Suprapubic skin (tissue), 3 donors: ENCODE measurements around the gene FAM131A.

Experiments
- CTCF ChIP-seq, 2 donors: fragments of 200-600 bp in 1 of 2; fragments of 450-650 bp in 1 of 2; sonication (generic) in 1 of 2; IDR thresholded peaks; one replicate each; pipeline ENCODE4 v1.5.1; 2016 to 2019; ENCODE audit warnings: antibody characterized with exemption in 2 of 2, mild to moderate bottlenecking in 1 of 2, moderate library complexity in 1 of 2
- EP300 ChIP-seq: sonication (generic); formaldehyde crosslinking; IDR thresholded peaks from one replicate; pipeline ENCODE4 v1.6.1; 2017; ENCODE audit warnings: antibody characterized with exemption

GRCh38 chr3:184333700-184334099 lies 3.7 kb upstream of the FAM131A start:
- no peak for TF ChIP-seq CTCF (IDR thresholded peaks at IDR 0.05)
- no peak for TF ChIP-seq EP300
